ENCODE measurements around the gene GAS2L2.
"Not testable (repeated sequence)": the region's sequence is repeated elsewhere in the genome, so short reads cannot be mapped to it uniquely, and the experiment has no call there.

GAS2L2 gene

GRCh38 chr17:35726127-35726952 is 26.7 kb downstream of the GAS2L2 start:
- DNase-seq, result no peak

GRCh38 chr17:35725802-35726126 is 27.3 kb downstream of the GAS2L2 start:
- no peak for DNase-seq

- no peak for DNase-seq
Observed at GRCh38 chr17:35725058-35725457, 28.0 kb downstream of the GAS2L2 start.

- no peak for DNase-seq
Observed at GRCh38 chr17:35723735-35724134, 29.3 kb downstream of the GAS2L2 start.

GRCh38 chr17:35717475-35717874 is 35.6 kb downstream of the GAS2L2 start:
- no peak for DNase-seq

- DNase-seq, result no peak
Observed at GRCh38 chr17:35716897-35717465, 36.1 kb downstream of the GAS2L2 start.

- DNase-seq, result no peak
Observed at GRCh38 chr17:35716173-35716572, 36.9 kb downstream of the GAS2L2 start.

- DNase-seq, result no peak
Observed at GRCh38 chr17:35715416-35715815, 37.6 kb downstream of the GAS2L2 start.

GRCh38 chr17:35714988-35715387 is 38.1 kb downstream of the GAS2L2 start:
- DNase-seq, result no peak

- DNase-seq, result no peak
Observed at GRCh38 chr17:35713069-35713728, 39.8 kb downstream of the GAS2L2 start.

GRCh38 chr17:35710950-35711349 is 42.1 kb downstream of the GAS2L2 start:
- no peak for DNase-seq

GRCh38 chr17:35709874-35710273 is 43.2 kb downstream of the GAS2L2 start:
- no peak for DNase-seq

- DNase-seq, result no peak
Observed at GRCh38 chr17:35708951-35709350, 44.1 kb downstream of the GAS2L2 start.

- DNase-seq, result no peak
Observed at GRCh38 chr17:35708149-35708548, 44.9 kb downstream of the GAS2L2 start.

GRCh38 chr17:35705705-35706104 is 47.3 kb downstream of the GAS2L2 start:
- no peak for DNase-seq

GRCh38 chr17:35705230-35705629 is 47.8 kb downstream of the GAS2L2 start:
- DNase-seq, result no peak

GRCh38 chr17:35703308-35703707 is 49.7 kb downstream of the GAS2L2 start:
- not testable (repeated sequence) for DNase-seq

- DNase-seq, result no peak
Observed at GRCh38 chr17:35701491-35701890, 51.5 kb downstream of the GAS2L2 start.

- no peak for DNase-seq
Observed at GRCh38 chr17:35700150-35700549, 52.9 kb downstream of the GAS2L2 start.

GRCh38 chr17:35698800-35699199 is 54.2 kb downstream of the GAS2L2 start:
- DNase-seq, result no peak

GRCh38 chr17:35695613-35696012 is 57.4 kb downstream of the GAS2L2 start:
- DNase-seq, result no peak

- no peak for DNase-seq
Observed at GRCh38 chr17:35694906-35695305, 58.1 kb downstream of the GAS2L2 start.
